ENCODE measurements around the gene LDHAL6A.

The LDHAL6A gene

GRCh38 chr11:18455686-18456372, at the start of gene LDHAL6A:
LDHAL6A (plus strand) TSS chr11:18455856; CDS start chr11:18456681, 825 bp downstream.
- no peak for DNase-seq

- peak; percentile 72 for DNase-seq
Measured at GRCh38 chr11:18407400-18407799, 48.3 kb upstream of the LDHAL6A start.

GRCh38 chr11:18408558-18409291, 46.9 kb upstream of the LDHAL6A start:
- DNase-seq, result peak; percentile 33

GRCh38 chr11:18416459-18416858, 39.2 kb upstream of the LDHAL6A start:
- DNase-seq, result no peak

GRCh38 chr11:18419040-18419439, 36.6 kb upstream of the LDHAL6A start:
- DNase-seq, result no peak

- DNase-seq, result no peak
Measured at GRCh38 chr11:18420067-18420466, 35.6 kb upstream of the LDHAL6A start.

GRCh38 chr11:18427240-18427639, 28.4 kb upstream of the LDHAL6A start:
- no peak for DNase-seq

GRCh38 chr11:18429332-18429731, 26.3 kb upstream of the LDHAL6A start:
- no peak for DNase-seq

GRCh38 chr11:18438691-18439090, 17.0 kb upstream of the LDHAL6A start:
- DNase-seq, result no peak

- no peak for DNase-seq
Measured at GRCh38 chr11:18449251-18449650, 6.4 kb upstream of the LDHAL6A start.

GRCh38 chr11:18452927-18453326, 2.7 kb upstream of the LDHAL6A start:
- peak; percentile 47 for DNase-seq

GRCh38 chr11:18457450-18457849, 1.8 kb downstream of the LDHAL6A start:
- DNase-seq, result peak; percentile 10

- DNase-seq, result no peak
Measured at GRCh38 chr11:18459634-18460033, 4.0 kb downstream of the LDHAL6A start.

GRCh38 chr11:18461909-18462308, 6.3 kb downstream of the LDHAL6A start:
- DNase-seq, result no peak

- DNase-seq, result no peak
Measured at GRCh38 chr11:18463439-18463838, 7.8 kb downstream of the LDHAL6A start.

- DNase-seq, result no peak
Measured at GRCh38 chr11:18466402-18466801, 10.7 kb downstream of the LDHAL6A start.

GRCh38 chr11:18468059-18468458, 12.4 kb downstream of the LDHAL6A start:
- DNase-seq, result no peak

- no peak for DNase-seq
Measured at GRCh38 chr11:18468961-18469360, 13.3 kb downstream of the LDHAL6A start.

- DNase-seq, result no peak
Measured at GRCh38 chr11:18471995-18472394, 16.3 kb downstream of the LDHAL6A start.

GRCh38 chr11:18472587-18472986, 16.9 kb downstream of the LDHAL6A start:
- no peak for DNase-seq

- no peak for DNase-seq
Measured at GRCh38 chr11:18479063-18479462, 23.4 kb downstream of the LDHAL6A start.

GRCh38 chr11:18485913-18486528, 30.4 kb downstream of the LDHAL6A start:
- DNase-seq, result no peak

GRCh38 chr11:18490319-18490718, 34.7 kb downstream of the LDHAL6A start:
- no peak for DNase-seq

Data from EL (cell line).